ENCODE measurements around the gene LCE1F.

Gene LCE1F, protein sequence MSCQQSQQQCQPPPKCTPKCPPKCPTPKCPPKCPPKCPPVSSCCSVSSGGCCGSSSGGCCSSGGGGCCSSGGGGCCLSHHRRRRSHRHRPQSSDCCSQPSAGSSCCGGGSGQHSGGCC

DNA sequence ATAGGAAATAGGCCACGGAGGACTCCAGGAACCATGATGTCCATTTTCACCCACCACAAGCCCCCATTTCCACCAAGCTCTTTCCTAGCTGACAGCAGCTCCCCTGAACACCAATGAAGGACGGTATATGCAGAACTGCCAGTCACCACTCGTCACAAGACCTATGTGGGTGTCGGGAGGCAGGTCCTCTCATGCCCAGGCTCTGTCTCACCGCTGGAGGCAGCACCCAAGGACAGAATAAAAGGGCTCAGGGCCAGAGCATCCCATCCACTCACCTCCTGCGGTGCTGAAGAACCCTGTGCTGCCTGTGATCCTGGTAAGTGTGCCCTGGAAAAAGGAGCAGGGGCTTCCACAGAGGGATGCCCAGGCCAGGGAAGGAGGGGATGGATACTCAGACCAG, at the start of gene LCE1F:
LCE1F (plus strand) TSS at position 266 of the 400 bp plus-strand sequence. CDS start 1,232 bp downstream, outside the sequence.
- no peak for DNase-seq

DNA sequence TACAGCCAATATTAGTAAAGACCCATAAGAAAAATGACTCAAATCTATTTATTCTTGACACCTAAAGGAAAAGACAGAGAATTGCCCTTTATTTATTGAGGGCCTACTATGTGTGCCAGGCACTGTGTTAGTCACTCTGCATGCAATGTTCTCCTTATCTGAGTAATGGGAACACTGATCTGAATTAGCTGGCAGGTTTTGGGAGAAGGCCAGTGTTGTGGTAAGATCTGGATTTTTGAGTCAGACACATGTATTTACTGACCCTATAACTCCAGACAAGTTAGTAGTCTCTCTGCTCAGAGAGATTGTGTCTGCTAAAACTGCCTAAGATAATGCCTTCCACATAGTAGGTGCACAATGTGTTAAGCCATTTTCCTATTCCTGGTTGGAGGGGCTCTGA, 49.7 kb upstream of the LCE1F start:
- no peak for DNase-seq

DNA sequence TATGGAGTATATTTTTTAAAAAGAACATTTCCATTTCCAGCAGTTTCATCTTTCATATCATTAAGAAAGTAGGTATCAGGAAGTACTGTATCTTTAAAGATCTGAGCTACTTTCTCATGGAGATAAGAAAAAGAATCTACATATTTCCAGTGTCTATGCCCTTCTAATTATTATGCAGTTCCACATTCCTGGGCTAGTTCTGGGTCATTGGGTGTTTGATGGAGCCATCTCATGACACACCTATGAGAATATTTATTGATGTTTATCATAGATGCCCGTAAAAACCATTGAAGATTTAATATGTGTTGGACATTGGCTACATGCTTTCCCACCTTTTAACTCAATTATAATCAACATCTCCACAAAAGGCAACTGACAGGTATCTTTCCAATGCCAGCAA, 46.0 kb upstream of the LCE1F start:
- DNase-seq: no peak

DNA sequence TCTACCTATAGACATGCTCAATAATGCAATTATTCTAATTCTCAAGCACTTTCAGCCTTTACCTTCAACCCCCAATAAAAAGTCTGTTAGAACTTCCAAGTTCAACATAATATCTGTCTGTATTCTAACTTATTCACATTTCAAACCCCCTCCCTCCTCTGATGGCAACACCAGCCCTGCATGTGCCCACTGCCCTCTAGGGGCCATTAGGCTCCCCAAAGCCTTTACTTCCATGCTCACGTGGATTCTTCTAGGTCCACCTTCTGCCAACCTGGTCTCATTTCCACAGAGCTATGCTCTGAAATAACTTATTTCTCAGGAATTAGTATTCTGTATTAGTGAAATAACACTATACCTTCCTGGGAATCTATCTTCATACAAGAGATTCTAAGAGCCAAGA, 39.3 kb upstream of the LCE1F start:
- DNase-seq: no peak

DNA sequence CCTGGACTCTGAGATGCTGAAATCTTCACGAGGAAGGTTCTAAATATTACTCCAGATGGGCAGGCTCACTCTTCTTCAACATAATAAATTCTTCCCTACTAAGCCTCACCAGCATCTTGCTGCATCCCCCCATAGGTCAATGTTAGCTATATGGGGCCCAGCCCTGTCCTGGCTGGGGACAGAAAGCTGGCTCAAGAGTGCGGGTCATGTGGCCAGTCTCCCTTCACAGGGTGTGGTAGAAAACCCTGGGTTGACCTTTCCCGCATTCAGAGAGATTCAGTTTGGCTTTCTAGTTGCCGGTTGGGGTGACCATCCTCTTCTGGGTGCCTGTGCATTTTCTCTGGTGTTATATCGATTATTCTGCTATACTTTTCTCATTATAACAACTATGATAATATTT, 36.9 kb upstream of the LCE1F start:
- no peak for DNase-seq

DNA sequence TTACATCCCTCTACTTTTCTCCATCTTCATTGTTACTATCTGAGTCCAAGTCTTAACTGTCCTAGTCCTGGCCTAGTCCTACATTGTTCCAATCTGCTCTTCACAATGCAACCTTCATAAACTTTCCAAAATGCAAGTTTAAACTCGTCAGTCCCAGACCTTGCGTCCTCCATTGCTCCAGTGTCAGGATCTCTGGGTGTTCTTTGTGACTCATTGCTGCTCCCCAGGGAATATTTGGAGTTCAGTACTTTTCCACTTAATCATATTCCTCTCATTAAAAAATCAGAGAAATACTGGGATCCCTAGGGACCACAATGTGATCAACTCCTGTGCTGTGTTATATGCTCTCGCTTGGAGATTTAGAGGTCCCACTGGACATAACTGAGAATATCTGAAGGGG, 35.1 kb upstream of the LCE1F start:
- no peak for DNase-seq

DNA sequence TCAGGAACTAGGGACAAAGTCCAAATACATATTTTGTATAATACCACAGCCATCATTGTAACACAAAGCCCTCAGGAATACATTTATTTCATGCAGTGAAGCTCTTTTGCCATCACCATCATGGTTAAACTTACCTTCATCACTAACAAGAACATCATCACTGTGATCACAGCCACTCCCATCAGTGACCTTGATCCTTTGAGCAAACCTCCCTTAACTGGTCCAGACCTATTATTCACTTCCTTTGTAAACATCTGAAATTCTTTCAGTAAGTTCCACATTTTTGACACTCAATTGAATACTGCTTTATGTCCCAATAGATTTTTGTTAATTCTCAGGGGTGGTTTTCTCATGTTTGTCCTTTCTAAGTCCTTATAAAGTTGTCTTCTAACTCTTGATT, 33.3 kb upstream of the LCE1F start:
- DNase-seq: no peak

DNA sequence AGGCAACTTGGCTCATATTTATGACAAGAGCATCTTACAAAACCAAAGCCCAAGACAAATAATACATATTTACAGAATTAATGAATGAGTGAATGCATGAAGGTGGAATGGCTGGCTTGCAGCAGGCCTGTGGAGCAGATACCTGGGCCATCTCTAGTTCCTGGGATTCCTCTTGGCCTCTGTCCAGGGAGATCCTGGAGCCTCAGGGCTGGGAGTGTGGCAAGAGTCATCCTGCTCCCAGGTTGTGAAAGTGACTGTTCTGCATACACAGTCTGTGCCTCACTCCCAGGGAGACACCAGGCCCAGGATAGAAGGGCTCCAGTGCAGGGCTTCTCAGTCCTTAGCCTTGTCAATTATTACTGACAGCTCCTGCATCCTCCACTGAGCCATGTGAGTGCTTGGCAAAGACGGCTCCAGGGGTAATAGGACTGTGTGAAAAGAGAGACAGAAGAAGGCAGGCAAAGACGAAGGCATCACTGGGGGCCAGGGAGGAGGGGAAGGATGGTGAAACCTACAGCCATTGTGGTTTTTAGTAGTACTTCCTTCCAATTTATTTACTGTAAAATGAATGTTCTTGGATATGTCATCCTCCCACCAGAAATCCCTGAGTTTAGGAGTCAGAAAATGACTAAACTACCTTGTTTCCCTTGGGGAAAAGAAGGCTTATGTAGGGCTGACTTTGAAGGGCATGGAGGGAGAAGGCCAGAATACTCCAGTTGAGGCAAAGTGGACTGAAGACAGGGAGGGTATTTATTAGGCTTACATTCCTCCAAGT, 31.4 kb upstream of the LCE1F start:
- no peak for DNase-seq

DNA sequence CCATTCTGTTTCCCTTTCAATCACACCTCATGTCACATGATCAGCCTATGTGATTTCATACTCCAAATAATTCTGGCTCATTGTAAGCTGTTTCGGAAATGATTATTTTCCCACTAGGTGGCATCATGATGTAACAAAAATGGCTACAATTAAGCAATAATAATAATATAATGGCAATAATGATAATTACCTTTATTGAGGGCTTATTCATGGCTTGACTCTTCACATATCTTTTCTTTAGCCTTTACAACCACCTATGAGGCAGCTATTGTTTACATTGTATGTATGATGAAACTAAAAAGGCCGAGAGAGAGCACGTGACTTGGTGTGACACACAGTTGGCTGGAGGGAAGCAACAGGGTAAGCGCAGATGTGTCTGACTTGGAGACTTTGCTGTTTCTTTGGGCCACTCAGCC, 29.6 kb upstream of the LCE1F start:
- no peak for DNase-seq

DNA sequence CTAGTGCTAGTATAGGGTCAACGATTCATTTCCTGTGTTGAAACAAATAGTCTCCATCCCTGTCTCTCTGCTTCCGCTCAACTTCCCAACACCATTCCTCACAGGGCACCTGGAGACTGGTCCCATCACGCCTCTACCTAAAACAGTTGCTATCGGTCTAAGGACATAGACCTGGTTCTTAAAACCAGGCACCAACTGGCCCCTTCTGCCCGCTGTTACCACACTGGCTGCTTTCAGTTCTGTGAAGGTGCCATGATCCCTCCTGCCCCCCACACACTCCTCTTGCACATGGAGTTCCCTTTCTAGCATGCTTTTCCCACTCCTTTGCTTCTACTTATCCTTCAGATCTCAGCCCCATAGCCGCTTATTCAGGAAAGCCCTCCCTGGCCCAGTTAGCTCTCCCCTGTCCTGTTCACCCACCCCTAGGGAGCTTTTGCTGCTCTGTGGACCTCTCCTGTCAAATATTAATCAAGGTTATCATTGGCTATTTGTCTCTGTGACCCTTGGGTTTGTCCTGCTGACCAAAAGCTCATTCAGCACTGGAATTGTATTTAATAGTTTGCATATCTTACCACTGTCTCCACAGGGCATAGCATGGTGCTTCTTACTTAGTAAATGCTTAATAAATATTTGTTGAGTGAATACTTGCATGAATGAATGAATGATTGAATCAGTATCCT, 29.0 kb upstream of the LCE1F start:
- DNase-seq: no peak

DNA sequence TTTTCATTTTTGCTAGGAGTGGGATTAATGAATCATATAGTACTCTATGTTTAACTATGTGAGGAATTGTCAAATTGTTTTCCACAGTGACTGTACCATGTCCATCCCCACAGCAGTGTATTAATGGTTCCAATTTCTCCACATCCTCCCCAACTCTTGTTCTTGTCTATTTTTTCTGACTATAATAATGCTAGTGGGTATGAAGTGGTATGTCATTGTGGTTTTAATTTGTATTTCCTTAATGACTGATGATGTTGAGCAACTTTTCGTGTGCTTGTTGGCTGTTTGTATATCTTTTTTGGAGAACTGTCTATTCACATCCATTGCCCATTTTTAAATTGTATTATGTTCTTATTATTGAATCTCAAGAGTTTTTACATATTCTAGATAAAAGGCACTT, 27.1 kb upstream of the LCE1F start:
- DNase-seq: no peak

DNA sequence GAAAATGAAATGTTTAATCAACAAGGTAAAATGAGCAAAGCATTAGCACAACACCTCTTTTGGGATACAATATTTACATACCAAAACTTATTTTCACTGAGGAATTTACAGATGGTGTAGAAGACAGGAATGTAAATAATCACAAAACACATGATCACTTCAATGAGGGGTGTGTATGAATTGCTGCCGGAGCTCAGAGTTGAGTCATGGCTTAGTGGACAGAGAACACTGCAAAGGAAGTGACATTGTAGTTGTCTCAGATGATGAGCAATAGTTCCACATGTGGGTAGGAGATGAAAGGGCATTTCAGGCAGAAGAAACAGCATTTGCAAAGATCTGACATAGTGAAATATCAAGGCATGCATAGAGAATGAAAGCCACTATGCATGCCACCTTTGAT, 22.7 kb upstream of the LCE1F start:
- no peak for DNase-seq

DNA sequence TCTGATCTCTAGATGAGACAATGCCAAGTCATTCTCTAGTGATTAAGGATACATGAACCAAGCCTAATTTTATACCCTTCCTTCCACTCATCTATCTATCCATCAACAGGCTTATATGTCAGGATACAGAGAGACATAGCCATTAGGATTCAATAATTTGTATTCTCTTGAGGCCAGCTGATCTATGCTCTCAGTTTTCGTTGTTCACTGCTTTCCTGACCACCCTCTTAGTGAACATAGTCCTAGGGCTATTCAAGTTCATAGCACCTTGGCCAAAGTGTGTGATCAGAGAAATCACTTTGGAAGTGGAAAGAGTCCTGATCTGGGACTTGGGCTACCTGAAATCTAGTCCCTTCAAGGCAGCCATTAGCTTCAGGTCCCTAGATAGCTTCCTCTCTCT, 21.4 kb upstream of the LCE1F start:
- DNase-seq: no peak

DNA sequence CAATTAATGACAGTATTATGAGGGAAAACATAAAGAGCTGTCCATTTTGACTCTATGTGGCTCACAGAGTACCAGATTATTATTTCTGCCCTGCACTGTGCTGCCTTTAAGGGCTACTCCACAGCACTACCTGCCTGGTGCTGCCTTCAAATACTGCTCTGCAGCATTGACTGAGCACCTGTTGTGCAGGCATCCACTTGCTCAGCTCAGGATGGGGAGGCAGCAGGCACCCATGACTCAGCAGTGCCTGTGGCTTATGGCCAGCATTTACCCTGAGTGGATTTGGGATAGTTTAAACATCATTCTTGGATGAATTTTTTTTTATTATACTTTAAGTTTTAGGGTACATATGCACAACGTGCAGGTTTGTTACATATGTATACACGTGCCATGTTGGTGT, 18.1 kb upstream of the LCE1F start:
- DNase-seq: no peak

DNA sequence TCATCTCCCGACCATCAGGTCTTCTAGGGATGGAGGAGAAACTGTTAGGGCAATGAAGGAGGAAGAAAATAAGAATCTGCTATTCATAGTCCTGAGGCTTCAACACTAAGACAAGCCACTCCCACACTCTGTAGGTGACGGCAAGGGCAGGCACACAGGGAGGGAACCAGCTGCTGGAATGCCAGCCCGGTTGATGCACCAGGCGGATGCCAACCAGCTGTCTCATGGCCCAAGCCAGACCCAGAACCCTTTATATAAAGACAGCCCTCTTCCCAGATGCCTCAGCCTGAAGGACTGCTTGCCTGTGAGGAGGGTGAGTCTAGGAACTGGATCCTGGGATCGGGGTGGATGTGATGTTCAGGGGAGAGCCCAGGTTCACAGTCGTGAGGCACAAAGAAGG, 17.2 kb upstream of the LCE1F start, which contains the start of gene KPRP:
KPRP (plus strand) TSS at position 279 of the 400 bp plus-strand sequence. CDS start 1,564 bp downstream, outside the sequence.
- DNase-seq: no peak

DNA sequence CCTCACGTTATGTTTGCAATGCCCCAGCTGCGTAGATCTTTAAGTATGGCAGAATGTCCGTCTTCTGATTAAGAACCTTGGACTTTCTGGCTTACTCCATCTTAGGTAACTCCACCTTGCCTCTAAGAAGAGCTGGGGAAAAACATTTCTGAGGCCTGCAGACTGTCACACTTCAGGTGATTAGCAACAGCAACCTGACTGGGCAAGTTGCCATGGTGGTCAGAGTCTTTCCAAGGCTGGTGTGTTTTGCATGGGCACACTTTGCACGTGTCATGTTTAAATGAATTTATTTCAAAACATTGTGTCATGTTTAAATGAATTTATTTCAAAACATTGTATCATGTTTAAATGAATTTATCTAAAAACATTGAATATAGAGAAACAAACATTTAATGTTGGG, 16.3 kb upstream of the LCE1F start:
- no peak for DNase-seq

DNA sequence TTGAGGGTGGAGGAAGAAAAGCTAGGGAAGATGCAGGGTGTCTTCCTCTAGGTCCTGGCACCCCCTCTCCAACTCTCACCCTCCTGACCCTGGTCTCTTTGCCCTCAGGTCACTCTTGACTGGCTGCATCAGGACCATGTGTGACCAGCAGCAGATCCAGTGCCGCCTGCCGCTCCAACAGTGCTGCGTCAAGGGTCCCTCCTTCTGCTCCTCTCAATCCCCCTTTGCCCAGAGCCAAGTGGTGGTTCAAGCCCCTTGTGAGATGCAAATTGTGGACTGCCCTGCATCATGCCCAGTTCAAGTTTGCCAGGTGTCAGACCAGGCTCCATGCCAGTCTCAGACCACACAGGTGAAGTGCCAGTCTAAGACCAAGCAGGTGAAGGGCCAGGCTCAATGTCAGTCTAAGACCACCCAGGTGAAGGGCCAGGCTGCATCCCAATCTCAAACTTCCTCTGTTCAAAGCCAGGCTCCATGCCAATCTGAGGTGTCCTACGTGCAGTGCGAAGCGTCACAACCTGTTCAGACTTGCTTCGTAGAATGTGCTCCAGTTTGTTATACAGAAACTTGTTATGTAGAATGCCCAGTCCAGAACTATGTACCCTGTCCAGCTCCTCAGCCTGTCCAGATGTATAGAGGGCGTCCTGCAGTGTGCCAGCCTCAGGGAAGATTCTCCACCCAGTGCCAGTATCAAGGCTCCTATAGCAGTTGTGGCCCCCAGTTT, 15.3 kb upstream of the LCE1F start:
- no peak for DNase-seq

DNA sequence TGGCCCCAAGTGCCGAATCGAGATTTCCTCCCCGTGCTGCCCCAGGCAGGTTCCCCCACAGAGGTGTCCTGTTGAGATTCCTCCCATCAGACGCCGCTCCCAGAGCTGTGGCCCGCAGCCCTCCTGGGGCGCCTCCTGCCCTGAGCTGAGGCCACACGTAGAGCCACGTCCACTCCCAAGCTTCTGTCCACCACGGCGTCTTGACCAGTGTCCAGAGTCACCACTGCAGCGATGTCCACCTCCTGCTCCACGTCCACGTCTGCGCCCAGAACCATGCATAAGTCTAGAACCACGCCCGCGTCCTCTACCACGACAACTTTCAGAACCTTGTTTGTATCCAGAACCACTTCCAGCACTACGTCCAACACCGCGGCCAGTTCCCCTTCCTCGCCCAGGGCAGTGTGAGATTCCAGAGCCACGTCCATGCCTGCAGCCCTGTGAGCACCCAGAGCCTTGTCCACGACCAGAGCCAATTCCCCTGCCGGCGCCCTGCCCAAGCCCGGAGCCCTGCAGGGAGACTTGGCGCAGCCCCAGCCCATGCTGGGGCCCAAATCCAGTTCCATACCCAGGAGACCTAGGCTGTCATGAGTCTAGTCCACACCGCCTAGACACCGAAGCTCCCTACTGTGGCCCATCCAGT, 14.3 kb upstream of the LCE1F start:
- no peak for DNase-seq

DNA sequence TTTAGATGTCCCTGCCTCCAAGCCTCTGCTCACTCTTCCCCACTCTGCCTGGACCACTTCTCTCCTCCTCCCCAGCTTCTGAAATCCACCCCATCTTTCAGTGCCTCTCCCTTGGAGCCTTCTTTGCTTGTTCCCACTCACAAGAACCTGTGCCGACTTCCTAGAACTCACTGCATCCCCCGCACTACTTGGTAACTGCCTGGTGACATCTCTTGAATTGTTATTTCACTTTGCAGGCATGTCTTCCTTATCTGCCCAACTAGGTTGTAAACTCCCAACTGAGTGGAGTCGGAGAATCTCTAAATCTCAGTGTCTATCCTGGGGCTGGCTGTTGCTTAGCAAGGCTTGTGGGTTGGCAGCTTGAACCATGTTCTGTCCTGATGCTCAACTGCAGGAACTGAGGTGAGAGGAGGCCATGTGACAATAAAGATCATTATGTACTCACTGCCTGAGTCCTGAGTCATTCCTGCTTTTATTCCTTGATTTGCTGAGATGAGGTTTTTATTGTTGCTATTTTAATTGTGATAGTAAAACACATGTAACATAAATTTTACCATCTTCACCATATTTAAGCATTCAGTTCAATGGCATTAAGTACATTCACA, 13.2 kb upstream of the LCE1F start:
- no peak for DNase-seq

DNA sequence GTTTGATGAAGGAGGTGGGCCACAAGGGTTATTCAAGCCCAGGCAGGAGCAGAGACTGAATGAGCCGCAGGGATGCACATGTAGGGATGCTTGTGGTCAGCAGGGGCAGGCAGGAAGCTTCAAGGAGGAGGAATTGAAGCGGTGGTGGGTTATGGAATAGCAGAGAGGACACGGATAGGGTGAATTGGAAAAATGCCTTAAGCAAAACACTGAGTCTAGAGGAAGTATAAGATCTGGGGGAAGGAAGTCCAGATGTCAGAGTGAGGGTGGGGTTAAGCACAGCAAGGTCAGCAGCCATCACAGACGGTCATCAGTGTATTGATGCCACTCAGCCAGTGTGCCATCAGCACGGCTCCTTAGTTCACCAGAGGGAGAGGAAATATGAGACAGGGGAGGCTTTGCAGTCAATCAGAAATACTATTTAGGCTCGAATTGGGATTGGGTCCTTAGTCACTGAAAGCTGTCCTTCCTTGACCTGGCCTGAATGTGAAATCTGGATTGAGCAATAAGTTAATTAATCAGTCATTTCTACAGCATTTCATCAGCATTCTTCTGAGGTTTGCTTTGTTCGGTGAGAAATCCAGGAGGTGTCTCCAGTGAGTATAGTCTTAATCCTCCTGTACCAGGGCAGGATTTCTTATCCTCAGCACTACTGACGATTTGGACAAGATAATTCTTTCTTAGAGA, 6.0 kb upstream of the LCE1F start:
- DNase-seq: no peak

DNA sequence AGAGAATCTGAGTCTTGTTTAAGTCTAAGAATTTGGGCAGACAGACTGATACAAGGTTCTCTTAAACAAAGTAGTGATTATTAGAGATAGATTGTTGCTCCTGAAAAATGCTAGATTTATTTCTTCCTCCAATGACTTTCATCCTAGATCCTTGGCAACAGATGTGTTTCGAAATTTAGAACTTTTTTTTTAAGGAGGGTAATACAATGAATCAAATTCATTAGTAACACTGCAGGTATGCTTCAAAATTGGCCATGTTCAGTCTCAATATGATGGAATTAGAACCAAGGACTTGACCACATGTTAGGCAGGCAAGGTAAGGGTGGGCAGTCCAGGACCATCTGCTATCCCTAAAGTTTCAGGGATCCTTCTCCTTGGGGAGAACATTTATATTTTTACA, 4.5 kb upstream of the LCE1F start:
- no peak for DNase-seq

DNA sequence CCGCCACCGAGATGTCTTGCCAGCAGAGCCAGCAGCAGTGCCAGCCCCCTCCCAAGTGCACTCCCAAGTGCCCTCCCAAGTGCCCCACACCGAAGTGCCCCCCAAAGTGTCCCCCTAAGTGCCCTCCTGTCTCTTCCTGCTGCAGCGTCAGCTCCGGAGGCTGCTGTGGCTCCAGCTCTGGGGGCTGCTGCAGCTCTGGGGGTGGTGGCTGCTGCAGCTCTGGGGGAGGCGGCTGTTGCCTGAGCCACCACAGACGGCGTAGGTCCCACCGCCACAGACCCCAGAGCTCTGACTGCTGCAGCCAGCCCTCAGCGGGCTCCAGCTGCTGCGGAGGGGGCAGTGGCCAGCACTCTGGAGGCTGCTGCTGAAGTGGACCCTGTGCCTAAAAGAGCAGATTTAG, 1.4 kb downstream of the LCE1F start:
- no peak for DNase-seq
